ENCODE measurements around the gene PAPOLA.

PAPOLA gene

DNA sequence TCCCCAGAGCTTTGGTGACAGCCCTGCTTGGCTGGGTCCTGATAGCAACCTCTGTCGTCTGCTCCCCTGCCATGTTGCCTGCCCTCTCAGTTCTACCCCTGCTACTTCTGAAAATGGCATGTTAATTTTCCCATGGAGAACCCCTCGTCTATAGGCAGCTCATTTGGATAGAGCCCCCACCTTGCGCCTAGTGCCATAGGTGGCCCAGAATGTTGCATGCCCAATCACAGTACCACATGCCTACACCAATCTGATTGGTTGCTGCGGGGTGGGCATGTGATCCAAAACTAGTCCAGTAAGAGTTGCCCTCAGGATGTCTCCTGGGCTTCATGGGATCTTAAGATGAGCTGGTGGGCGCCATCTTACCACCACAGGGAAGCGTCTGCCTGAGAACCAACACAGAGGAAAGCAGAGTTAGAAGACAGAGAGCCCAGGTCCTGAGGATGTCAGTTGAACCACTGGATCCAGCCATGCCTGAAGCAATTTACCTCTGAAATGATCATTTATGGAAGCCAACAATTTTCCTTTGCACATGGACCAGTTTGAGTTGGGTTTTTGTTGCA, 85.7 kb downstream of the PAPOLA start:
- no peak for DNase-seq

DNA sequence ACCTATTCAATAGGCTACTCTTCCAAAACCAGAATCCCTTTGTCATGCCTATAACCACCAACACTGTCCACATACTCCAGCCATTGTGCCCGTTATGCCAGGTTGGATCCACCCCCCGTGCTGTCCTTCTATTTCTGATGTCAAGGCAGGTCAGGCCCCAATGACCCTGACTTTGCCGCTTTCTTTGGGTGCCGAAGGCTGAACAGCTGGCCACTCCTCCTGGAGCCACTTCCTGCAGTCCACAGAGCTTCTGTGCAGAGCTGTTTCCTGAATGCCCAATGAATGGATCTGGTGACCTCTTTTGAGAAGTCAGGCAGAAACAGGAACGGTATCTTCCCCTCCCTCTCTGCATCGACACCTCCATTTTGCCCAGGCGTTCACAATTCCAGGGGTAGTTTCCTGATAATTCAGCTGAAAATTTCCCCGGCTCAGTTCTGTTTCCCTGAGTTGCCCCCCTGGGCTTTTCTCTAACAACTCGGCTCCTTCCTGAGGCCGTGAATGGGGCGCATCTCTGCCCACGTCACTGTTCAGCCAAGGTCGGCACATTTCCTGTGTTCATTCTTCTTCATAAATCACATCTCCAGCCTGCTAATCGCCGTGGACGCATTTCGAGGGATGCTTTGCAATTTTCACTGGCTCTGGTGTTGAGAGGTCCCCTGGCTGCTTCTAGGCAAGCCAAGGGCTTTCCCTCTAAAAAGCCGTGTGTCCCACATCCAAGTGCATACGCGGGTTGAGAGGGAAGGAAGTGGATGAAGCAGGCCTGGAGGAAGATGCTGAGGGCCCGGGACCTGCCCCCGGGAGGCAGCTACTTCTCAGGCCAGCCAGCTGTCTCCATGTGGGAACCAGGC, 86.5 kb downstream of the PAPOLA start:
- DNase-seq: no peak

DNA sequence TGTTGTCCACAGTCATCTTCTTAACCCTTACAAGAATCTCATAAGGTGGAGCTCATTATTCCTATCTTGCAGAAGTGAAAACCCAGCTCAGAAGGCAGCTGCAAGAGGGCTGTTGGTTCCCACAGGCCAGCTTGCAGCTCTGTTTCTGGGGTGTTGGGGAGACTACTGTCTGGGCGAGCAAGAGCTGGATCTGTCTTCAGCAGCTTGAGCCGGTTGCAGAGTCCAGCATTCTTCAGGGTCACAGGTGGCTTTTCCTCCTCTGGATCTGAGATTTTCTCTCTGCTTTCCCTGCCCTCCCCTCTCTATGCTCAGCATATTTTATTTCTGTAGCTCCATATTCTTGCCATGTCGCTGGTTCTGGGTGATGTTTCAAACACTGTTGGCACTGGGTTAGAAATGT, 87.4 kb downstream of the PAPOLA start:
- no peak for DNase-seq

DNA sequence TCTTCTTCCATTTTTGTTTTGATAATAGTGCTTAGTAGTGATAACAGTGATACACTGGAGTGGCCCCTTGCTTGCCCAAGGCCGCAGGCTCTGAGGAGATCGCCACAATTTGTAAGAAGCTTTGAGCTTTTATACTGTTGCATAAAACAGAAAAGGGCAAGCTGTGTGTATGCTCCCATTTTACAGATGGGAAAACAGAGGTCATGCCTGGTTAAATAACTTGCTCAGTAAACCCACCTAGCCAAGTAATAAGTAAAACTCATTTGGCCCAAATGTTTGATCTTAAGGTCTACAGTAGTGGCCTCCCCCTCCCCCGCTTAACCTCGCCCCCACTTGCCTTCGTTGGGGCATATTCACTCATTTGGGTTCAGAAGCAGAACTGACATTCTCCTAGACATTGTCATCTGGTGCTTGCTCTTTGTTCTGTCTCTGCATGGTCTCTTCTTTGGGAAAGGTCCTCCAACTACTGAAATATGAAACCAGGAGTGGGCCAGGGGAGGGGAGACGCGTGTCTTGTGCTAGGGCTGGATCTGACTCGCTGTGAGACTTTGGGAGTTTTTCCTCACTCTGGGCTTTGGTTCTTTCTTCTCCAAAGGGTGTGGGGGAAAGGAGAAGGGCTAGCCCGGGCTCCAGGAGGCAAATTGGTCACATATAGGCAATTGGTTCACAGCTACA, 88.1 kb downstream of the PAPOLA start:
- DNase-seq: no peak

DNA sequence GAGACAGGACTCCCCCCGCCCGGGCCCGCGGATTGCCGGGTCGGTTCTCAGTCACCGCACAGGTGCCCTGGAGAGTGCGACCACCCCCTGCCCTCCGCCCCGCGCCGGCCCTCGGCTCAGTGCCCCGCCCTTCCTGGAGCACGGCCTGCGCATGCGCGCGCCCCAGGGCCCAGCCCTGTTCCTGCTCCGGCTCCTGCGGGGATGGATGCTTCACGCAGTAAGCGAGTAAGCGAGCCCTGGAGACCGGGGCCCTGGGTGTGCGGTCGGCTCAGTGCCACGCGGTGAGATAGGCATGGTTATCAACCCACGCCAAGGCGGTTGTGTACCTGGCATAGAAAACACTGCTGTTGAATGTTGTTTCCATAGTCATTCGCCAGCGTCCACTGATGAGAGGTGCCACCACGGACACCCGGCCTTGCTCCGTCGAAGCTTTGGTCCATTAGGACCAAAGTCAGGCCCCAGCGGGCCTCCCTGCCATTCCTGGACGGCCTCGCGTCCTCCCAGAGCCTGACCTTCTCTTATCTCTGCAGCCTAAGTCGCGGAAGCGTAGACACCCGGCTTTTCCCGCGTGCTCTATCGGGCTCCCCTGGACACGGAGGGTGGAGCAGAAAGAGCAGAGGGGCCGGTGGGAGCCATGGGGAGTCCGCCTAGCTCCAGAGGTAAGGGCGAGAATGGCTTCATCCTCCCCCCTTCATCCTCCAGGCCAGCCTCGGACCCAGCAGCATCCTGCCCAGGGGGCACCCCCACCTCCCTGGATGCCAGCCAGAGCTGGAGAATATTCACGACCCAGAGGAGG, 90.6 kb downstream of the PAPOLA start:
- DNase-seq: peak; percentile 30

DNA sequence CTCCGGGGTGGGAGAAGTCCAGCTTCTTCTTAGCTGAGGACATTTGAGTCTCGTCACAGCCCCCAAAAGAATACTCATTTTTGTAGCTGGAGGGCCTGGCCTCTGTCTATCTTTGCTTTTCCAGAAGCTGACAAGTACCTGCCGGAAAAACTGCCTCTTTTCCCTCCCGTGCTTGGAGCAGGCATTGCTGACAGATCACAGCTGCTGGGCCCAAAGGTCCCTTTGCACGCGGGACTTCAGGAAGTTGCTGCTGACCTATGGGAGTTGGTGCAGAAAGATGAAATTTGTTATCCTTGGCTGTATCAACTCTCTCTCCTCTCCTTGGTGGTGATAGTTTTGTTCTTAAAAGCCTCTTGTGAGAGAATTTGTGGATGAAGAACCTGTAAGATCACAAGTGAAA, 92.8 kb downstream of the PAPOLA start:
- DNase-seq: no peak

DNA sequence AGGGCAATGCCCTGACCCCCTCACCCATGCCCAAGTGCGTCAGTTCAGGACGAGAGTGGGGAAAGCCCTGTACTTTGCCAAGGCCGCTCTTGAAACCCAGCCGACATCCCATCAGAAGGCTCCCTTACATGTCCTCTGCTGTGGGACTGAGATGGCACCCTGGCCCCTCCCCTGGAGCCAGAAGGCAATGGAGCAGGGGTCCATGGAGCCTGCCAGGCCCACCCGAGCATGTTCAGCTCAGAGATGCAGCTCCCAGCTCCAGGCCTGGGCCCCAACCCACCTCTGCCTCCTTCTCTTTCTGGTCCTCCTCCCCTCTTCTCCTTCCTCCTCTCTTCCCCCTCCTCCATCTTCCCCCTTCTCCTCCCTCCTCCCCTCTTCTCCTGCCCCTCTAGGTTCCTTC, 95.5 kb downstream of the PAPOLA start:
- DNase-seq: no peak

DNA sequence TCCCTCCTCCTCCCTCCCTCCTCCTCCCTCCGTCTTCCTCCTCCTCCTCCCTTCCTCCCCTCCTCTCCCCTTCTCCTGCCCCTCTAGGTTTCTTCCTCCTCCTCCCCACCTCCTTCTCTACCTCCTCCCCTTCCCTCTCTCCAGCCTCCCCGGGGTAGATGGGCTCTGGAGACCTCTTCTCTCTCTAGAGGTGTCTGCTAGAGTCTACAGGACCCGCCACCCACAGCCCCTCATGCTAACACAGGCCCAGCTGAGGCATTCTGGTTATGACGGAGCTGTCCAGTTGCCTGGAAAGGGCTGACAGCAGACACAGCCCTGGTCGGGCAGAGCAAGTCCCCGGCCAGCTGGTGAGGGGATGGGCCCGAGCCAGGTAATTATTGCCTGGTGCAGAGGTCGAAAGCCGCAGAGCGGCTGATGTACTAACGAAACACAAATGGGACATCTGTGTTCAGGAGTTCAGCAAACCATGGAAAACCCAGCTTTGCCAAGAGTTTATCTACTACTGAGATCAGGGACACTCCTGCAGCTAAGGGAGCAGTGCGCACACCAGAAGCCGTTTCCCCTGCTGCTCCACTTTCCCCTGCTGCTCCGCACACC, 96.2 kb downstream of the PAPOLA start:
- DNase-seq: no peak

DNA sequence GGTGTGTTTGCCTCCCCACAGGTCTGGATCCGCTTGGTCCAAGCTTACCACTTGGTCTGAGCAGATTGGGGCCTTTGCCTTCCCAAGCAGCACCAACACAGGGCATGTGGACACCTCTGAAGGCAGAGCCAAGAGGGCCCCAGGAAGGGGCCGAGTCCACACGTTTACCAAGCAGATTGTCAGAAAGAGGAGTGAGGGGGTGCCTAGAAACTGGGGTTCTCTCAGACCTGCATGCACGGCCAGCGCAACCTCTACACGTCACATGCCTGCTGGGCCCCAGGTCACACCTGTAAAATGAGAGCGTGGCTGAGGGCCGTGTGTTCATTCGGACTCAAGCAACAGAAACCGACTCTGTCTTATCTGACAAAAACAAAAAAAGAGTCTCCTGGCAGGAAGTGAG, 96.9 kb downstream of the PAPOLA start:
- DNase-seq: no peak

DNA sequence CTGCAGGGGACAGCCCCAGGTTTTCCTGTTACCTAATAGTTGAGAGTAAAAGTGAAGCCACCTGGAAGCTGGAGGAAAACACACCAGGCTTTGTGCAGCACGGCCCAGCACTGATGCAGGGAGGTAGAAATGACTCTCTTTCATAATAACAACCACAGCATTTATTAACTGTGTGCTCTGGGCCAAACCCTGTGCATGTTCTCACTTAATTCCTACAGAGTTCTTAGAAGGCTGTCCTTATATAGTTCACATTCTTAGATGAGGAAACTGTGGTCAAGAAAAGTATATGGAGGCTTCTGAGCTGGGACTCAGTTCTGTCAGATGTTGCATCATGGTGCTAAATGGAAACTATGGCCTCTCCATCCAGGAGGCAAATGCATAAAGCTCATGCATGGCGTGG, 100.0 kb downstream of the PAPOLA start:
- no peak for DNase-seq

DNA sequence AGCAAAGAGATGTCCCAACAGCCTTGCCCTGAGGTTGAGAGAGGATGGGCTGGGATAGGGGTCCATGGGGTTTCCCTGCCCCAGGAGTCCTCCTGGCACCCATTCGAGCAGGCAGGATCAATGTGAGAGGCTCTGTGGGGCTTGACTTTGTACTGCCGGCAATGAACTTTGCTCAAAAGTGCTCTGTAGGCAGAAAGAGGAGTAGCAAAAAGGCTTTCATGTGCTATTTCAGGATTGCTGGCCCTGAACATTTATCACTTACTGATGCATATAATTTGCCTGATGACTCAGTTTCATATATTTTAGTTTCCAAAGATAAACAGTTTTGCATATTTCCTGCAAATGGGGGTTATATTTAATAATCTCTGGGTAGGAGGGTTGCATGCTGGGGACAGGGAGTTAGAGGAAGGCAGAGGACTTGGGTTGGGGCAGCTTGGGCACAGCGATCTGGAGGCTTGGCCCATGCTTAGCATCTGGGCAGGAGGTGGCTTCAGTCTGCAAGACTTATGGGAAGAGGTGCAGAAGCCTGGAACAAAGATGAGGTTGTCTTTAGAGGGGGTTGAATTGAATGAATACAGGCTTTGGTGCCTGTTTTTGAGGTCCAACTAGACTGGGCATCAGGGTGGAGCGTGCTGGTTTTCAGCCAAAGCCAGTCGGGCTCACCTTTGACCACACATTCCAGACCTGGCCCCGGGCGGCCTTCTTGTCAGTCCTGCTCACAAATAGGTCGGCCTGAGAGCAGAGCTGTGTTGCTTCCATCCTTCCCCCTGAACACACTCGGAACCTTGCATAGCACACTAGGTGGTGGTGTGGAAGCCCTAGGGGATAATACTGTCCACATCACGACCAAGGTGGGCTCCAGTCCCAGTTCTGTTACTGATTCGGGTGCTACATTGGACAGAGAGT, 101.4 kb downstream of the PAPOLA start:
- DNase-seq: no peak

DNA sequence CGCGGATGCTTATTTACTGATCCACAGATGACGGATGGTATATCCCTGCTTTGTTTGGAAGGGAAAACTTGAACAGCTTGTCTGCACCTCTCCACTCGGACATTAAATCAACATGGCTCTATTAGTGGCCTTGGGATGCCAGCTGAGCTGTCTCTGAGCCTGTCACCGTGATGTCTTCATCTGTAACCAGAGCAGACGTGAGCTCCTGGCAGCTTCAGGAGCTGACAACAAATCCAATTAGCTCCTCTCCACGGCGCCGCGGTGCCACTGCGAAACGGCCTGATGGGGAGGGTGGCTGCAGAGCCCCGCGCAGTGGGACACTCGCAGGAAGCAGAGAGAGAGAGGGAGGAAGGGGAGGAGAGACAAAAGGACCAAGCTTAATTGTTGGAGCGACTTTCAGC, 112.3 kb downstream of the PAPOLA start:
- DNase-seq: peak; percentile 34

DNA sequence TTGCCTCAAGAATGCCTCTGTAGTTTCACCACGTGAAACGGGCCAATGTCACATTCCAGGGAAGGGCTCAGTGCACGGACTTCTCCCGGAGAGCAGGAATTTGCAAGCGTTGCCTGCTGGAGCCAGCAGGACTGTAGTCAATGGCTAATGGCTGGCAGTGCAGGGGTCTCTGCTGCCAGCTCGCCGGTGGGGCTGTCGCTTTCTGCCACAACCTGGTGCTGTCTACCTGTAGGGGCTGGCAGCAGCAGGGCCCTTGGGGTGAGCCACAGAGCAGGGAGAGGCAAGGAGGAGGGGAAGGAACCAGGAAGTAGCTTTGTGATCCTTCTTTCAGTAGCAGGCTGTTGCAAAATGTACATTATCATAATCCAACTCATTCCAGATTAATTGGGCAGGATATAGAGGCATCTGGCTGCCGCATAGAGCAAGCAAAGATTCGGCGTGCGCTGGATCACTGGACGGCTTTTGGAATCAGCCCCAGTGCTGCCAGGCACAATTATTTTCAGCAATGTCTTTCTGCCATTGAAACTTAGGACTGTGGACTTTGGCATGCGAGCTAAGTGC, 114.1 kb downstream of the PAPOLA start:
- no peak for DNase-seq

All from NCI-H510A treated with DMSO at 0.1 percent for 48 hours (cell line).